ENCODE data around the gene C2orf81. TPM values are rescaled to one million over a fixed set of nuclear protein-coding genes. Genes with fewer than 3 reads are reported as not detected.

The C2orf81 gene
- total and polyA plus RNA-seq, 10 of the 15 experiments (the other 5 are each of a cell fraction or from before 2014, with no cell fraction given): 0.10 to 9.8 (median 2.7) TPM

GRCh38 chr2:74373221-74373676 is 48.2 kb downstream of the C2orf81 start:
- no peaks in the 10 kb centered on the region for H4K20me1 ChIP-seq (ENCODE audit: control insufficient read depth, insufficient read depth)
- no peak overlapping the region for H3K4me3 ChIP-seq
- SMC1A ChIA-PET (ENCODE audit: uncharacterized antibody, unreplicated experiment): no interaction called here
- FAIRE-seq (no peak), DNase-seq (ENCODE audit: low read depth, low spot score) (no peak), ATAC-seq (no peak)
- H3K36me3 ChIP-seq (ENCODE audit: control insufficient read depth in 2 of 2, insufficient read depth in 2 of 2, low read length in 1 of 2): peaks cover 24% of the 10 kb centered on the region in 2 experiments; a peak in 3 of 4 replicates
- TF ChIP-seq RAD51 (IDR thresholded peaks at IDR 0.05) (no peak), E2F8 (IDR thresholded peaks at IDR 0.05; ENCODE audit: low read depth, partially characterized antibody) (no peak), RCOR1 (conservative IDR thresholded peaks at IDR 0.05; ENCODE audit: low read depth, low read length) (no peak), ZNF217 (IDR thresholded peaks at IDR 0.05) (no peak), CHD1 (IDR thresholded peaks at IDR 0.05; ENCODE audit: low read depth, low read length) (no peak), CUX1 (IDR thresholded peaks at IDR 0.05; ENCODE audit: insufficient replicate concordance, low read depth, low read length) (no peak), HDAC2 (IDR thresholded peaks at IDR 0.05) (no peak), RFX5 (IDR thresholded peaks at IDR 0.05; ENCODE audit: low read depth, low read length) (no peak), ZNF622 (IDR thresholded peaks at IDR 0.05) (no peak), TARDBP (IDR thresholded peaks at IDR 0.05; ENCODE audit: borderline replicate concordance) (no peak), STAT1 (conservative IDR thresholded peaks at IDR 0.05) (no peak), YBX1 (IDR thresholded peaks at IDR 0.05) (no peak)
- no peak overlapping the region for H3K9ac ChIP-seq (ENCODE audit: control insufficient read depth, insufficient read depth, low read length)
- no peaks in the 10 kb centered on the region for H3K27me3 ChIP-seq (replicated peaks in 1 of 2; ENCODE audit: control insufficient read depth in 2 of 2, insufficient read depth in 2 of 2, low read length in 1 of 2)
- in situ Hi-C loops (cut with MboI): no loop called here
- no peak overlapping the region for H2AFZ ChIP-seq (ENCODE audit: control insufficient read depth, low read depth, low read length)
- H3K9me3 ChIP-seq (replicated peaks; ENCODE audit: control insufficient read depth, insufficient read depth, low read length): no peaks in the 10 kb centered on the region
- no peaks in the 10 kb centered on the region for H3K79me2 ChIP-seq (ENCODE audit: control insufficient read depth, insufficient read depth, low read length)
- WGBS (ENCODE audit: insufficient coverage, insufficient replicate concordance, low lambda C conversion rate, missing lambda C conversion rate): 94% methylated on average over 5 of the region's 5 CpGs
- no TSS peak for BruUV-seq (replicated peaks)
- H3K4me1 ChIP-seq (ENCODE audit: control insufficient read depth, insufficient read depth, low read length): no peaks in the 10 kb centered on the region
- no peak overlapping the region for H3K27ac ChIP-seq (ENCODE audit: control insufficient read depth, insufficient read depth)
- RAD21 ChIA-PET (ENCODE audit: unreplicated experiment): no interaction called here
- intact Hi-C loops (cut with micrococcal nuclease; ENCODE audit: unreplicated experiment): no loop called here
- CTCF ChIA-PET: no interaction called here
- POLR2A ChIA-PET: no interaction called here
- H3K4me2 ChIP-seq (ENCODE audit: control insufficient read depth, insufficient read depth): no peak overlapping the region
